Transverse colon (tissue), 4 donors: ENCODE data around the gene RAD51AP2.
"Not testable (repeated sequence)": the region's sequence is repeated elsewhere in the genome, so short reads cannot be mapped to it uniquely, and the experiment has no call there.

Experiments used
- CTCF ChIP-seq, 5 experiments: fragments of 200-600 bp in 3 of 5; fragments of 450-650 bp in 2 of 5; sonication (generic) in 3 of 5; IDR thresholded peaks; 1 replicate in 2 of 5; 2 replicates in 3 of 5; pipeline ENCODE4 v1.5.1; 2016 to 2017; ENCODE audit warnings: antibody characterized with exemption in 5 of 5, inconsistent platforms in 3 of 5, mild to moderate bottlenecking in 2 of 5, moderate library complexity in 1 of 5
- POLR2AphosphoS5 ChIP-seq, 3 donors: sonication (generic); formaldehyde crosslinking; IDR thresholded peaks; one replicate each; pipeline ENCODE4 v1.6.1; 2016; ENCODE audit warnings: antibody characterized with exemption in 3 of 3

GRCh38 chr2:17490165-17490564 is 28.1 kb downstream of the RAD51AP2 start:
- TF ChIP-seq POLR2AphosphoS5, CTCF (IDR thresholded peaks at IDR 0.05): not testable (repeated sequence)
